Right lobe of liver (tissue), 6 donors: ENCODE results near the gene GPATCH1. TPM values are rescaled to one million over a fixed set of nuclear protein-coding genes. Genes with fewer than 3 reads are reported as not detected.

Experiments used
- ATAC-seq, 4 donors: fragments of 200-7000 bp; cut with Tn5 transposase; one replicate each; pipeline ENCODE4 v1.9.1; 2020; ENCODE audit warnings: mild to moderate bottlenecking in 4 of 4, moderate library complexity in 4 of 4
- DNase-seq, 3 donors: peaks; one replicate each; pipeline ENCODE4 v3.0.0-alpha.2; 2020
- H3K27ac ChIP-seq, 3 donors: fragments of 200-600 bp; one replicate each; pipeline ENCODE4 v1.8.0; 2022
- H3K27me3 ChIP-seq, 2 donors: fragments of 200-600 bp; one replicate each; pipeline ENCODE4 v1.8.0; 2022
- H3K36me3 ChIP-seq, 4 donors: fragments of 200-600 bp; sonication (generic) in 1 of 4; one replicate each; pipeline versions ENCODE4 v1.5.1 to v1.8.0; 2017 to 2022; ENCODE audit warnings: control low read depth in 1 of 4
- H3K4me1 ChIP-seq, 4 donors: fragments of 200-600 bp; sonication (generic) in 1 of 4; one replicate each; pipeline versions ENCODE4 v1.5.1 to v1.8.0; 2017 to 2022; ENCODE audit warnings: control low read depth in 1 of 4
- H3K4me3 ChIP-seq, 3 donors: fragments of 200-600 bp; one replicate each; pipeline ENCODE4 v1.8.0; 2022
- H3K9me3 ChIP-seq, 4 donors: fragments of 200-600 bp; sonication (generic) in 1 of 4; one replicate each; pipeline versions ENCODE4 v1.5.1 to v1.8.0; 2017 to 2022; ENCODE audit warnings: control low read depth in 1 of 4
- POLR2A ChIP-seq: fragments of 450-650 bp; IDR thresholded peaks from one replicate; pipeline ENCODE4 v1.6.1; 2017; ENCODE audit warnings: antibody characterized with exemption, mild to moderate bottlenecking
- WGBS: methylation state at CpG from one replicate; pipeline ENCODE4 v1.1.6; 2018; ENCODE audit warnings: low coverage, low lambda C conversion rate; ENCODE audit not compliant: insufficient coverage; ENCODE audit errors: missing lambda C conversion rate; 5-methylcytosine and 5-hydroxymethylcytosine counted together
- intact Hi-C, 2 donors: fragments of 100-400 bp; cut with DNase I; formaldehyde crosslinking; loops; one replicate each; pipeline versions ENCODE4 v1.11.2 to v1.14.1; 2022
- total RNA-seq, 6 experiments: library from RNA; depleted of rRNA in 2 of 6; stranded (reverse); fragments of >200 nt in 2 of 6; fragmentation: NEBNext Ultra II Directional in 3 of 6; extraction: Animal tissue kit (Norgen Biotek cat#: 25700) in 3 of 6; gene quantifications; one replicate each; pipeline versions ENCODE4 v1.1.0 to v1.2.4, GENCODE V29; 2016 to 2023
- TF ChIP-seq, protein P1 (sequence below), 4 donors: fragments of 200-600 bp in 3 of 4; fragments of 450-650 bp in 1 of 4; IDR thresholded peaks; one replicate each; pipeline versions ENCODE4 v1.5.1 to v1.8.0; 2016 to 2022; ENCODE audit warnings: antibody characterized with exemption in 4 of 4, mild to moderate bottlenecking in 2 of 4
- donor health status: DM: no; HTN: yes; CAD: no.
- donor health status: DM: no; HTN: no; CAD: no.
- donor health status: DM: no; HTN: no; CAD: no.
- donor health status: DM: no; HTN: yes; CAD: no.
- donor health status: DM: no; HTN: yes; CAD: no.

The GPATCH1 gene
- total RNA-seq, 6 experiments from 2014 or later: 2.5 to 3.9 (median 3.1) TPM

DNA sequence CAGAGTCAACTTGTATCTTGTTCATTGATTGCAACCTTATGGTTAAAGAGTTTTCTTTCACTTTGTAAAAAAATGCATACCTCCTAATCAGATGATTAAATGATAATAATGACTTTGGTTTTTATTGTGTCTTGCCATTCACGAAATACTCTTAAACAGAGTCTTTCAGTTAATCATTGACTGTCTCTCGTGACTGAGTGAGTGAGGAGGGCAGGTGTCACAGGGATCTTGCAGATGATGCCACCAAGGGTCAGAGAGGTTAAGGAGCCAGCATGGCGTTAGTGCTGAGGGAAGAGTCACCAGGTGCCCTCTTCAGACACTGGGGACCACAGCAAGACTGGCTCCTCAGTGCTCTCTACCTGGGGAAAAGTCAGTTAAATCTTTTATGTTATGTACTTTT lies 8.0 kb downstream of the GPATCH1 start:
- Histone ChIP-seq H3K4me3 (no peak overlapping the region), H3K9me3 (no peaks in the 10 kb centered on the region), H3K36me3 (peaks cover 1 to 44% (median 10%) of the 10 kb centered on the region in 4 donors), H3K4me1 (no peaks in the 10 kb centered on the region), H3K27me3 (no peaks in the 10 kb centered on the region), H3K27ac (no peak overlapping the region)
- intact Hi-C loops: no loop called here
- ATAC-seq (no peak), DNase-seq (no peak)
- 64% methylated on average over 3 of the region's 3 CpGs for WGBS
- TF ChIP-seq, protein P1, sequence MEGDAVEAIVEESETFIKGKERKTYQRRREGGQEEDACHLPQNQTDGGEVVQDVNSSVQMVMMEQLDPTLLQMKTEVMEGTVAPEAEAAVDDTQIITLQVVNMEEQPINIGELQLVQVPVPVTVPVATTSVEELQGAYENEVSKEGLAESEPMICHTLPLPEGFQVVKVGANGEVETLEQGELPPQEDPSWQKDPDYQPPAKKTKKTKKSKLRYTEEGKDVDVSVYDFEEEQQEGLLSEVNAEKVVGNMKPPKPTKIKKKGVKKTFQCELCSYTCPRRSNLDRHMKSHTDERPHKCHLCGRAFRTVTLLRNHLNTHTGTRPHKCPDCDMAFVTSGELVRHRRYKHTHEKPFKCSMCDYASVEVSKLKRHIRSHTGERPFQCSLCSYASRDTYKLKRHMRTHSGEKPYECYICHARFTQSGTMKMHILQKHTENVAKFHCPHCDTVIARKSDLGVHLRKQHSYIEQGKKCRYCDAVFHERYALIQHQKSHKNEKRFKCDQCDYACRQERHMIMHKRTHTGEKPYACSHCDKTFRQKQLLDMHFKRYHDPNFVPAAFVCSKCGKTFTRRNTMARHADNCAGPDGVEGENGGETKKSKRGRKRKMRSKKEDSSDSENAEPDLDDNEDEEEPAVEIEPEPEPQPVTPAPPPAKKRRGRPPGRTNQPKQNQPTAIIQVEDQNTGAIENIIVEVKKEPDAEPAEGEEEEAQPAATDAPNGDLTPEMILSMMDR (IDR thresholded peaks at IDR 0.05): no peak
- no peak for TF ChIP-seq POLR2A

DNA sequence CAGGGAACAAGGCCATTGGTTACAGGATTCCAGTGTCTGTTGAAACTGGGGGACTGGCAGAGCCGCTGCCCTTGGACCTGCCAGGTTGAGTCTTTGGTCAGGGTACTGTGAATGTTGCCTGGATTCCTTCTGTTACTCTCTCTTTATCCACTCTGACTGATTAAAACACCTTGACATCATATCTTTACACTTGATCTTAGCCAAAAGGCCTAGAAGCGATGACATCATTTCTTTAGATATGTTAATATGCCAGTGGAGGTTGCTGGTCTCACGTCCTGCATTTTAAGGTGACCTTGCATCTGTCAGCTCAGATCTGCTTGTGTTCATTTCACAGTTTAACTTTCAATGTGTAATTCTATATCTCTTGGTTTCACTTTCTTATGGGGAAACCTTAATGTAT lies 9.2 kb downstream of the GPATCH1 start:
- Histone ChIP-seq H3K9me3 (no peaks in the 10 kb centered on the region), H3K4me3 (no peak overlapping the region), H3K27ac (no peak overlapping the region), H3K4me1 (no peaks in the 10 kb centered on the region), H3K36me3 (peaks cover 1 to 55% (median 14%) of the 10 kb centered on the region in 4 donors), H3K27me3 (no peaks in the 10 kb centered on the region)
- TF ChIP-seq, protein P1 (IDR thresholded peaks at IDR 0.05): no peak
- no peak for TF ChIP-seq POLR2A
- no peak for ATAC-seq
- DNase-seq: no peak
- 91% methylated on average over 2 of the region's 3 CpGs for WGBS
- intact Hi-C loops: no loop called here

DNA sequence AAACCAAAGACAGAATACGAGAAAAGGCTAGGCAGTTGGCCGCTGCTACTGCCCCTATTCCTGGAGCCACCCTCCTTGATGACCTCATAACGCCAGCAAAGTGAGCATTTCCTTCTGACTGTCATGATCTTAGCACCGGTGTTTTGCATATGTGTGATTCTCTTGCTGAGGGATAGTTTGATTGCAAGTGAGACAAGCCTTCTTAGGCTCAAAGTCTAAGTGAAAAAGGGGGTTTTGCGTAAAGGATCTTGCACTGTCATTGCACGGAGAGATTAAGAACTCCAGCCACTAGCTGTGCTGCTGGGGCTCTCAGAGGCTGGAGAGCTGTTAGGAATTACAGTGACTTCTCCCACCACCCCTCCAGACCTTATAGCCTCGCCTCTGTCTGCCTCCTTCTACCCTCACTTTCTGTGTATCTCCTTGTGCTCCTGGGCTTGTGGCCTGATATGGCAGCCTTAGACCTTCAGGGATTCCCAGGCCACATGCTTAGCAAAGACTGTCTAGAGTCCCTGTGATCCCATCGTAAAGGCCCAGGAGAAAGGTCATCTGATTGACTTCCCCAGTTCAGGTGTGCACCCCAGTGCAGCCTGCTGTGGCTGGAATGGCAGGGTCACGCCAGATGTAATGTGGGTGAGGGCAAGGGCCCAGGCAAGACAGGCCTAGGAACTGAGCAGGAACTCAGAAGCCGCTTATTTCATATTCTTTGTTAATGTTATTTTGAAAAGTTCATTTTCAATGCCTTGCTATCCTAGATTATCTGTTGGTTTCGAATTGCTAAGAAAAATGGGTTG lies 12.6 kb downstream of the GPATCH1 start:
- 88% methylated on average over 10 of the region's 11 CpGs for WGBS
- H3K9me3 ChIP-seq: no peaks in the 10 kb centered on the region
- DNase-seq (no peak), ATAC-seq (no peak)
- H3K27ac ChIP-seq: no peak overlapping the region
- TF ChIP-seq, protein P1 (IDR thresholded peaks at IDR 0.05): no peak
- no peak for TF ChIP-seq POLR2A
- no peak overlapping the region for H3K4me3 ChIP-seq
- H3K27me3 ChIP-seq: no peaks in the 10 kb centered on the region
- intact Hi-C loops: no loop called here
- no peaks in the 10 kb centered on the region for H3K4me1 ChIP-seq
- peaks cover 3 to 74% (median 18%) of the 10 kb centered on the region in 4 donors for H3K36me3 ChIP-seq

DNA sequence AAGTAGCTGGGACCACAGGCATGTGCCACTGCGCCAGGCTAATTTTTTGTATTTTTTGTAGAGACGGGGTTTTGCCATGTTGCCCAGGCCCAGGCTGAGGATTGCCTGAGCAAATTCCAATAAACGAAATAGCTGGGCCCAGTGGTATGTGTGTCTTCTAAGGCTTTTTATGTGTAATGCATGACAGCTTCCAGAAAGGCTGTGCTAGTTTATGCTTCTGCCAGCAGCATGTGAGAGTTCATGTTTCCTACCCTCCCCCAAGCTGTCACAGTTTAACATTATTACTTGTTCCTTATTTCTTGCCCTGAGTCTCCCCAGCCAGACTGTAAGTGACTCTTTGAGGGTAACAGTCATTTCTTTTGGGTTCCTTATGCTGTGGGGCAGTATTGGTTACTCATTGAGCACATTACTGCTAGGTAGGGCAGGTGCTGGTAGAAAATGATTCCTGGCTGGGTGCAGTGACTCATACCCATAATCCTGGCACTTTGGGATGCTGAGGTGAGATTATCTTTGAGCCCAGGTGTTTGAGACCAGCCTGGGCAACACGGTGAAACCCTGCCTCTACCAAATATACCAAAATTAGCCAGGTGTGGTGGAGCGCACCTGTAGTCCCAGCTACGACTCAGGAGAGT lies 13.6 kb downstream of the GPATCH1 start:
- WGBS: 84% methylated on average over 4 of the region's 6 CpGs
- no peaks in the 10 kb centered on the region for H3K9me3 ChIP-seq
- no peaks in the 10 kb centered on the region for H3K27me3 ChIP-seq
- H3K36me3 ChIP-seq: peaks cover 3 to 69% (median 18%) of the 10 kb centered on the region in 4 donors
- H3K4me1 ChIP-seq: no peaks in the 10 kb centered on the region
- TF ChIP-seq, protein P1 (IDR thresholded peaks at IDR 0.05): no peak
- no peak for TF ChIP-seq POLR2A
- ATAC-seq: no peak
- no peak for DNase-seq
- H3K4me3 ChIP-seq: no peak overlapping the region
- intact Hi-C loops: no loop called here
- no peak overlapping the region for H3K27ac ChIP-seq
